Astrocyte of the spinal cord (primary cell): ENCODE results near the gene CPNE6.

ENCODE experiments used
- DNase-seq: peaks from one replicate; pipeline ENCODE4 v3.0.0; 2011; ENCODE audit warnings: low read depth, low spot score
- H3K4me3 ChIP-seq: 2 replicates; pipeline ENCODE4 v1.5.1; 2011; ENCODE audit warnings: low read depth, mild to moderate bottlenecking, low read length, moderate library complexity
- CTCF ChIP-seq: IDR thresholded peaks from 2 replicates; pipeline ENCODE4 v1.5.1; 2012; ENCODE audit warnings: low read depth, mild to moderate bottlenecking, low read length, inconsistent platforms
- in situ Hi-C: cut with HindIII; loops from 2 replicates; pipeline ENCODE4 v1.10.0; 2017; ENCODE audit warnings: low sequenced_read_pairs

CPNE6 gene

DNA sequence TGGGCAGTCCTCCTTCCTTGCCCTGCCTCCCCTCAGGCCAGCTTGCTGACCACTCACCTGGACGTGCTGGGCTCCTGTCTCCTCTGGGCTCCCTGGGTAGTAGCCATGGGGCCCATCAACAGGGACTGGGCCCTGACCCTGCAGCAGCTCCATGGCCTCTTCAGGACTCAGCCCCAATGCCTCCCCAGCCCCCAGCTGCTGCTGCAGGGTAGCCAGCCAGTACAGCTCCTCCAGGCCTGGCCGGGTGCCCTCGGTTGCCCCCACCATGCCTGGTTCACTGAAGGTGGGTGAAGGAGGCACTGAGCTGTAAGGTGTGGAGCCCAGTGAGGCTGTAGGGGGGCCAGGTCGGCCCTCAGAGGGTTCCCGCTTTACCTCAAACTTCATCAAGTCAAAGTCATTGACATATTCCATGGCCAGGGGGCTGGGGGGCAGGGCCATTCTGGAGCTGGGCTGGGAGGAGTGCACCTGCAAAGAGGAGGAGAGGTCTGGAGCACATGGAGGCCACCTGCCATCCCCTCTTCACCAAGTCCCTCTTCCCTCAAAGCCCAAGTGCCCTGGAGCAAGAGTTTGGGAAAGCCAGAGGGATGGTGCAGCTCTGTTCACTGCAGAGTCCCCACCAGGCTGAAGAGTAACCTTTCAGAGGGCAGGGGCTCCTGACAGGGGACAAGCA lies 11.2 kb downstream of the CPNE6 start:
- in situ Hi-C loops: no loop called here
- no peak overlapping the region for H3K4me3 ChIP-seq
- no peak for DNase-seq
- no peak for TF ChIP-seq CTCF

DNA sequence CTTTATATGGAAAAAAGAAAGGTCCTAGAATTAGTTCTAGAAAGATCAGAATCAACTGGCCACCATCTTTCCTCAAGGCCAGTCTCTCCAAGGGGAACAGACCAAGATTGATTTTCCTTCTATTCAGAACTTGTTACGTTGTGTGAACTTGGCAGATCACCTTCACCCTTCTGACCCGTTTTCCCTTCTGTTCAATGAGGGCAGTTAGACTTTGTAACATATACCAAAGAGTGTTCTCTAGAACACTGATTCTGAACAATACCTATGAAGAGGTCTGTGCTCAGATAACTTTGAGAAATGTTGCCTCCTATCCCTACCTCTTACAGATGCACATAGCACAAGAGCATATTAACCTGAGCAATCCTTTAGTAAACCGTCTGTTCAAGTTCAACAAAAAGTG lies 12.1 kb downstream of the CPNE6 start:
- H3K4me3 ChIP-seq: no peak overlapping the region
- in situ Hi-C loops: no loop called here
- no peak for TF ChIP-seq CTCF
- DNase-seq: no peak

DNA sequence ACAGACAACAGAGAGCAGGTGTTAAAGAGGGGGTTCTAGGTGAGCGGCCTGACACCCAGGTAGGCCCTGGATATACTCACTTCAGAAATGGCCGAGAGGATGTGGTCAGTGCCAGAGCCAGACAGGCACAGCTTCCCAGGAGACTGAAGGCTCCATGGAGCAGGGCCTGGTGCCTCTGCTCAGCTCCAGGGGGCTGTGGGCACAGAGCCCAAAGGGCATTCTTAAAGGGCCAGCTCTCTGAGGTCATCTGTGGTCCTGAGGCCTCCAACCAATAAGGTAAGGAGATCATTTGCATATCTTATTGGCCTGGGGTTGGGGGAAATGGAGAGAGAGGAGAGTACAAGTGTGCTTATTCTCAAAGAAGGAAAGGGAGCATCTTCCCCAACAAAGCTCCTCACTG lies 13.1 kb downstream of the CPNE6 start:
- in situ Hi-C loops: no loop called here
- TF ChIP-seq CTCF: no peak
- no peak overlapping the region for H3K4me3 ChIP-seq
- DNase-seq: no peak

DNA sequence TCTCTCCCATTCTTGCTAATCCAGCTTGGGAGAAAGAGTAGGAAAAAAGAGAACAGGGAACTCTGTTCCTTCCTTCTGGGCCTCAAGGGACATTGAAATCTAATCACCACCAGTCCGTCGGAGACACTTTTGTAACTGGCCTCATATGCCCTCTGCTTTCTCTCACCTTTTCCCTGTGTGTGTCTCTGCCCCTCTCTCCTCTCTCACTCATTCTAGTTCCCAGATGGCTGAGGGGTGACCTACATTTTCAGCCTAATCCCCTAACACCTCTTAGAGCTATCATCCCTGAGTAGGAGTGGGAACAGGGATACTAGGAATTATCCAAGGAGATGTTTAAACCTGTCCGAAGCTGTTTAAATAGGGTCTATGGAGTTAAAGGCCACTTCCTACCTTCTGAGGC lies 13.9 kb downstream of the CPNE6 start:
- in situ Hi-C loops: no loop called here
- no peak for TF ChIP-seq CTCF
- H3K4me3 ChIP-seq: no peak overlapping the region
- DNase-seq: no peak

DNA sequence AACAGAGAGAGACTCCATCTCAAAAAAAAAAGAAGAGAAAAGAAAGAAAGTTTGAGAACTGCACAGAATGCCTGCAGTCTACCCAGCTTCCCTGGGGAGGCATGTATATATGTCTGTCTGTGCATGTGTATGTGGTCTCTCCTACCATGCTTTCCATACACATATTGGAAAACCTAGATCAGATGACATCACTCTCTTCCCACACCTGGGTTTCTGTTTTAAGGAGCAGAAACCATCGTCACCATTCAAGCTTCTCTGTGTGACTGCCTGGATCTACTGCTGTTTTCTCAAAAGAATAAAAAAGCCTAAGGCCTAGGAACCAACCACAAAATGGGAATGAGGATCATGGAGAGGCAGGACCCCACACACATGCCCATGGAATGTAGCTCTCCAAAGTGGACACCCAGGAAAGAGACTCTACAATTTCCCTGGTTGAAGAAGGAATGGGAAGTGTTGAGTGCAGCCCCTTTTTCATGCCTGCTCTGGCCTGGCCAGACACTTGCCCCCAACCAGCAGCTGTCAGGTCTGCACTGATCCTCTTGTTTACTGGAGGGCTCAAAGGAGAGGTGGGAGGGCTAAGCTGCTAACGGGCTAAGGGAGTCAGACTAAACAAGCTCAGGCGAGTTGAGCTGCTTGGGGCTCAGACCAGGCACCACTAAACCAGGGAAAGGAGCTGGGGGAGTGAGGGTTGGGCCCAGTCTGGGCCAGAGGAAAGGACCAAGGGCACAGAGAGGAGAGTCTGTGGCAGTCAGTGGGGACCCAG lies 15.0 kb downstream of the CPNE6 start:
- in situ Hi-C loops: no loop called here
- no peak for DNase-seq
- no peak overlapping the region for H3K4me3 ChIP-seq
- TF ChIP-seq CTCF: no peak

DNA sequence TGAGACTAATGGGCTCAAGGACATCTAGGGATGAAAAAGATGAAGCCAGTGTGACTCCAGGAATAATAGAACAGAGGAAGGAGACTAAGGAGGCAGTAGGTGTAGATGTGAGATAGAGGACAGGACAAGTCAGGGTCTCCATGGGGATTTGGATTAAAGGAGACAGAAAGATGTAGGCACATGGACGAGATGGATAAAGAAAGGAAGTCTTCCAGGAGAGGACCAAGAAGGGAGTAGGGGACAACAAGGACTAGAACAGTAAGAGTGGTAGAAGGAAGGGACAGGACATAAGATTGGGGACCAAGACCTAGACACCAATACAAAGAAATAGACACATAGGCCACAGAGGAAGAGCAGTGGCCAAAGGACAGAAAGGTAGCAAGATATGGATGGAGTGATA lies 15.6 kb downstream of the CPNE6 start:
- TF ChIP-seq CTCF: no peak
- DNase-seq: no peak
- in situ Hi-C loops: no loop called here
- H3K4me3 ChIP-seq: no peak overlapping the region
